HL-60/S4 treated with retinoic acid at 250 ng/mL for 4 days and 3 days (cell line): ENCODE data around the gene SLC25A12.
"Not testable (repeated sequence)": the region's sequence is repeated elsewhere in the genome, so short reads cannot be mapped to it uniquely, and the experiment has no call there.

Experiments used
- in situ Hi-C: fragments of 300-500 bp; cut with MboI; formaldehyde crosslinking; loops from 2 replicates; pipeline ENCODE4 v1.7.0; 2022; ENCODE audit warnings: low sequenced_read_pairs

Gene SLC25A12

GRCh38 chr2:171792886-171793580 is 101.0 kb downstream of the SLC25A12 start:
- in situ Hi-C loops: no loop called here

- in situ Hi-C loops: no loop called here
These were observed 101.9 kb downstream of the SLC25A12 start for GRCh38 chr2:171792157-171792556.

- in situ Hi-C loops: no loop called here
These were observed 102.7 kb downstream of the SLC25A12 start for GRCh38 chr2:171791361-171791760.

GRCh38 chr2:171789956-171790355 is 104.1 kb downstream of the SLC25A12 start:
- in situ Hi-C loops: no loop called here

- in situ Hi-C loops: no loop called here
These were observed 105.6 kb downstream of the SLC25A12 start for GRCh38 chr2:171788316-171788993.

- in situ Hi-C loops: no loop called here
These were observed 106.5 kb downstream of the SLC25A12 start for GRCh38 chr2:171787333-171788072.

- in situ Hi-C loops: no loop called here
These were observed 108.6 kb downstream of the SLC25A12 start for GRCh38 chr2:171785450-171785849.

GRCh38 chr2:171778515-171778914 is 115.5 kb downstream of the SLC25A12 start:
- in situ Hi-C loops: no loop called here

- in situ Hi-C loops: not testable (repeated sequence)
These were observed 119.5 kb downstream of the SLC25A12 start for GRCh38 chr2:171774581-171774980.

GRCh38 chr2:171772373-171772772 is 121.7 kb downstream of the SLC25A12 start:
- in situ Hi-C loops: no loop called here

- in situ Hi-C loops: no loop called here
These were observed 122.6 kb downstream of the SLC25A12 start for GRCh38 chr2:171771463-171771862.

GRCh38 chr2:171763602-171764001 is 130.4 kb downstream of the SLC25A12 start:
- in situ Hi-C loops: no loop called here

GRCh38 chr2:171762879-171763573 is 131.0 kb downstream of the SLC25A12 start:
- in situ Hi-C loops: no loop called here

GRCh38 chr2:171761176-171761575 is 132.9 kb downstream of the SLC25A12 start:
- in situ Hi-C loops: not testable (repeated sequence)

GRCh38 chr2:171758762-171759161 is 135.3 kb downstream of the SLC25A12 start:
- in situ Hi-C loops: not testable (repeated sequence)

- in situ Hi-C loops: no loop called here
These were observed 139.6 kb downstream of the SLC25A12 start for GRCh38 chr2:171754254-171754939.

- in situ Hi-C loops: no loop called here
These were observed 146.7 kb downstream of the SLC25A12 start for GRCh38 chr2:171747371-171747770.

GRCh38 chr2:171745806-171746205 is 148.2 kb downstream of the SLC25A12 start:
- in situ Hi-C loops: no loop called here

GRCh38 chr2:171745141-171745540 is 148.9 kb downstream of the SLC25A12 start:
- in situ Hi-C loops: no loop called here

- in situ Hi-C loops: no loop called here
These were observed 151.3 kb downstream of the SLC25A12 start for GRCh38 chr2:171742760-171743159.

- in situ Hi-C loops: no loop called here
These were observed 152.9 kb downstream of the SLC25A12 start for GRCh38 chr2:171741189-171741588.
